K562 (cell line): Measurements from ENCODE around the gene CCNJL.

Source experiments
- BHLHE40 ChIP-seq: IDR thresholded peaks from 2 replicates; pipeline ENCODE4 v1.6.1; 2011; ENCODE audit warnings: low read length, improper control_type of control experiment
- EGR1 ChIP-seq: fragments of 450-650 bp; conservative IDR thresholded peaks from 2 replicates; pipeline ENCODE4 v1.6.1; 2017; ENCODE audit warnings: mild to moderate bottlenecking
- HMG20A ChIP-seq: fragments of 450-650 bp; formaldehyde crosslinking; conservative IDR thresholded peaks from 2 replicates; pipeline ENCODE4 v1.4.0; 2020; ENCODE audit warnings: mild to moderate bottlenecking, mixed read lengths
- MEF2D ChIP-seq: conservative IDR thresholded peaks from 2 replicates; pipeline ENCODE4 v1.6.1; 2016; ENCODE audit warnings: low read depth, missing genetic modification characterization, missing compliant biosample characterization
- MTA3 ChIP-seq: fragments of 450-650 bp; formaldehyde crosslinking; IDR thresholded peaks from 2 replicates; pipeline ENCODE4 v1.6.1; 2017; ENCODE audit warnings: mild to moderate bottlenecking, borderline replicate concordance
- NFYB ChIP-seq: IDR thresholded peaks from 2 replicates; pipeline ENCODE4 v1.6.1; 2011; ENCODE audit warnings: mild to moderate bottlenecking, moderate library complexity; ENCODE audit not compliant: insufficient read length; ENCODE audit errors: extremely low read depth
- POLR2AphosphoS5 ChIP-seq: IDR thresholded peaks from 2 replicates; pipeline ENCODE4 v1.6.1; 2011; ENCODE audit warnings: mild to moderate bottlenecking, low read depth, low read length, moderate library complexity; ENCODE audit not compliant: control insufficient read depth, insufficient read depth
- SAP30 ChIP-seq: fragments of 200-600 bp; sonication (generic); IDR thresholded peaks from 2 replicates; pipeline ENCODE4 v1.6.1; 2012; ENCODE audit warnings: borderline replicate concordance, low read depth, mild to moderate bottlenecking, moderate library complexity, low read length, control low read depth, inconsistent platforms; ENCODE audit not compliant: insufficient read depth, poor library complexity, severe bottlenecking
- TEAD4 ChIP-seq, 2 experiments: sonication (generic) in 1 of 2; formaldehyde crosslinking in 1 of 2; IDR thresholded peaks; 2 replicates each; pipeline versions ENCODE4 v1.6.1 to v1.8.0; 2012 to 2022; ENCODE audit warnings: borderline replicate concordance in 1 of 2, inconsistent platforms in 1 of 2, low read length in 1 of 2, mild to moderate bottlenecking in 1 of 2, missing genetic modification reagents in 1 of 2
- YY1 ChIP-seq, 3 experiments: IDR thresholded peaks; 2 replicates each; pipeline ENCODE4 v1.6.1; 2011; ENCODE audit warnings: low read length in 2 of 3, mild to moderate bottlenecking in 2 of 3, moderate library complexity in 2 of 3, borderline replicate concordance in 1 of 3, control low read depth in 1 of 3, low read depth in 1 of 3; ENCODE audit not compliant: insufficient read depth in 3 of 3, insufficient replicate concordance in 2 of 3, control insufficient read depth in 1 of 3, insufficient read length in 1 of 3; ENCODE audit errors: extremely low read depth in 1 of 3
- TF ChIP-seq, protein P1 (sequence below): sonication (generic); formaldehyde crosslinking; IDR thresholded peaks from 2 replicates; pipeline ENCODE4 v1.8.1; 2023; ENCODE audit warnings: mild to moderate bottlenecking, missing genetic modification reagents
- TF ChIP-seq, protein P2 (sequence below), 3 experiments: IDR thresholded peaks in 2 of 3; conservative IDR thresholded peaks in 1 of 3; 2 replicates each; pipeline ENCODE4 v1.5.1; 2011 to 2012; ENCODE audit warnings: low read length in 3 of 3, mild to moderate bottlenecking in 3 of 3, control low read depth in 2 of 3, improper control_type of control experiment in 1 of 3, inconsistent platforms in 1 of 3, low read depth in 1 of 3, mixed read lengths in 1 of 3, moderate library complexity in 1 of 3; ENCODE audit not compliant: insufficient read depth in 2 of 3
- TF ChIP-seq, protein P3 (sequence below): conservative IDR thresholded peaks from 2 replicates; pipeline ENCODE4 v1.6.1; 2011; ENCODE audit warnings: low read depth, mild to moderate bottlenecking, low read length; ENCODE audit not compliant: control insufficient read depth

GRCh38 chr5:160254706-160255105 is 57.7 kb downstream of the CCNJL start:
- no peak for TF ChIP-seq MTA3
- no peak for TF ChIP-seq NFYB
- no peak for TF ChIP-seq YY1 (IDR thresholded peaks at IDR 0.05; ENCODE audit: borderline replicate concordance in 1 of 3, control insufficient read depth in 1 of 3, extremely low read depth in 1 of 3, insufficient read depth in 3 of 3, insufficient read length in 1 of 3, insufficient replicate concordance in 2 of 3, low read depth in 1 of 3, low read length in 2 of 3)
- no peak for TF ChIP-seq MEF2D
- TF ChIP-seq, protein P1, sequence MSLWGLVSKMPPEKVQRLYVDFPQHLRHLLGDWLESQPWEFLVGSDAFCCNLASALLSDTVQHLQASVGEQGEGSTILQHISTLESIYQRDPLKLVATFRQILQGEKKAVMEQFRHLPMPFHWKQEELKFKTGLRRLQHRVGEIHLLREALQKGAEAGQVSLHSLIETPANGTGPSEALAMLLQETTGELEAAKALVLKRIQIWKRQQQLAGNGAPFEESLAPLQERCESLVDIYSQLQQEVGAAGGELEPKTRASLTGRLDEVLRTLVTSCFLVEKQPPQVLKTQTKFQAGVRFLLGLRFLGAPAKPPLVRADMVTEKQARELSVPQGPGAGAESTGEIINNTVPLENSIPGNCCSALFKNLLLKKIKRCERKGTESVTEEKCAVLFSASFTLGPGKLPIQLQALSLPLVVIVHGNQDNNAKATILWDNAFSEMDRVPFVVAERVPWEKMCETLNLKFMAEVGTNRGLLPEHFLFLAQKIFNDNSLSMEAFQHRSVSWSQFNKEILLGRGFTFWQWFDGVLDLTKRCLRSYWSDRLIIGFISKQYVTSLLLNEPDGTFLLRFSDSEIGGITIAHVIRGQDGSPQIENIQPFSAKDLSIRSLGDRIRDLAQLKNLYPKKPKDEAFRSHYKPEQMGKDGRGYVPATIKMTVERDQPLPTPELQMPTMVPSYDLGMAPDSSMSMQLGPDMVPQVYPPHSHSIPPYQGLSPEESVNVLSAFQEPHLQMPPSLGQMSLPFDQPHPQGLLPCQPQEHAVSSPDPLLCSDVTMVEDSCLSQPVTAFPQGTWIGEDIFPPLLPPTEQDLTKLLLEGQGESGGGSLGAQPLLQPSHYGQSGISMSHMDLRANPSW (CRISPR knock-in tag) = no peak
- no peak for TF ChIP-seq BHLHE40
- TF ChIP-seq, protein P2, sequence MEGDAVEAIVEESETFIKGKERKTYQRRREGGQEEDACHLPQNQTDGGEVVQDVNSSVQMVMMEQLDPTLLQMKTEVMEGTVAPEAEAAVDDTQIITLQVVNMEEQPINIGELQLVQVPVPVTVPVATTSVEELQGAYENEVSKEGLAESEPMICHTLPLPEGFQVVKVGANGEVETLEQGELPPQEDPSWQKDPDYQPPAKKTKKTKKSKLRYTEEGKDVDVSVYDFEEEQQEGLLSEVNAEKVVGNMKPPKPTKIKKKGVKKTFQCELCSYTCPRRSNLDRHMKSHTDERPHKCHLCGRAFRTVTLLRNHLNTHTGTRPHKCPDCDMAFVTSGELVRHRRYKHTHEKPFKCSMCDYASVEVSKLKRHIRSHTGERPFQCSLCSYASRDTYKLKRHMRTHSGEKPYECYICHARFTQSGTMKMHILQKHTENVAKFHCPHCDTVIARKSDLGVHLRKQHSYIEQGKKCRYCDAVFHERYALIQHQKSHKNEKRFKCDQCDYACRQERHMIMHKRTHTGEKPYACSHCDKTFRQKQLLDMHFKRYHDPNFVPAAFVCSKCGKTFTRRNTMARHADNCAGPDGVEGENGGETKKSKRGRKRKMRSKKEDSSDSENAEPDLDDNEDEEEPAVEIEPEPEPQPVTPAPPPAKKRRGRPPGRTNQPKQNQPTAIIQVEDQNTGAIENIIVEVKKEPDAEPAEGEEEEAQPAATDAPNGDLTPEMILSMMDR (IDR thresholded peaks at IDR 0.05 in 2 of 3, conservative IDR thresholded peaks at IDR 0.05 in 1 of 3; ENCODE audit: insufficient read depth in 2 of 3, low read depth in 1 of 3, low read length in 3 of 3) = no peak
- TF ChIP-seq EGR1 = no peak
- TF ChIP-seq, protein P3, sequence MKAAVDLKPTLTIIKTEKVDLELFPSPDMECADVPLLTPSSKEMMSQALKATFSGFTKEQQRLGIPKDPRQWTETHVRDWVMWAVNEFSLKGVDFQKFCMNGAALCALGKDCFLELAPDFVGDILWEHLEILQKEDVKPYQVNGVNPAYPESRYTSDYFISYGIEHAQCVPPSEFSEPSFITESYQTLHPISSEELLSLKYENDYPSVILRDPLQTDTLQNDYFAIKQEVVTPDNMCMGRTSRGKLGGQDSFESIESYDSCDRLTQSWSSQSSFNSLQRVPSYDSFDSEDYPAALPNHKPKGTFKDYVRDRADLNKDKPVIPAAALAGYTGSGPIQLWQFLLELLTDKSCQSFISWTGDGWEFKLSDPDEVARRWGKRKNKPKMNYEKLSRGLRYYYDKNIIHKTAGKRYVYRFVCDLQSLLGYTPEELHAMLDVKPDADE = no peak
- no peak for TF ChIP-seq TEAD4 (IDR thresholded peaks at IDR 0.05; ENCODE audit: low read length)
- no peak for TF ChIP-seq TEAD4 (CRISPR knock-in tag; IDR thresholded peaks at IDR 0.05; ENCODE audit: borderline replicate concordance)
- no peak for TF ChIP-seq HMG20A (CRISPR knock-in tag)
- no peak for TF ChIP-seq POLR2AphosphoS5
- no peak for TF ChIP-seq SAP30
